GM12878 (cell line): ENCODE data around the gene OSCP1.

Experiments
- ASH2L ChIP-seq: fragments of 300-600, 200-600 bp; sonication (generic); IDR thresholded peaks from 2 replicates; pipeline ENCODE4 v1.6.1; 2017; ENCODE audit warnings: low read depth, mild to moderate bottlenecking, borderline replicate concordance
- CTCF ChIP-seq, 3 experiments: IDR thresholded peaks in 2 of 3; conservative IDR thresholded peaks in 1 of 3; 2 replicates each; pipeline ENCODE4 v1.5.1; 2011; ENCODE audit warnings: low read depth in 3 of 3, low read length in 3 of 3, mild to moderate bottlenecking in 3 of 3, control low read depth in 2 of 3, moderate library complexity in 2 of 3, inconsistent platforms in 1 of 3, mixed read lengths in 1 of 3; ENCODE audit not compliant: control insufficient read depth in 2 of 3, insufficient read depth in 1 of 3; ENCODE audit errors: extremely low read depth in 1 of 3
- E2F4 ChIP-seq: IDR thresholded peaks from 2 replicates; pipeline ENCODE4 v1.6.1; 2012; ENCODE audit warnings: low read depth, low read length, improper control_type of control experiment
- HDAC6 ChIP-seq: fragments of 200-600 bp; sonication (generic); IDR thresholded peaks from one replicate; pipeline ENCODE4 v1.8.0; 2017; ENCODE audit warnings: antibody characterized with exemption; ENCODE audit not compliant: unreplicated experiment
- NR2F1 ChIP-seq: fragments of 450-650 bp; conservative IDR thresholded peaks from 2 replicates; pipeline ENCODE4 v1.6.1; 2017; ENCODE audit warnings: mild to moderate bottlenecking
- POLR2AphosphoS2 ChIP-seq: IDR thresholded peaks from 2 replicates; pipeline ENCODE4 v1.6.1; 2011; ENCODE audit warnings: low read depth, mild to moderate bottlenecking, low read length, improper control_type of control experiment, moderate library complexity
- ZNF687 ChIP-seq: fragments of 450-650 bp; IDR thresholded peaks from 2 replicates; pipeline ENCODE4 v1.6.1; 2017; ENCODE audit warnings: mild to moderate bottlenecking, moderate library complexity
- ZSCAN29 ChIP-seq: fragments of 450-650 bp; IDR thresholded peaks from 2 replicates; pipeline ENCODE4 v1.6.1; 2017; ENCODE audit warnings: mild to moderate bottlenecking, moderate library complexity

- TF ChIP-seq ZSCAN29 (no peak), ASH2L (no peak), HDAC6 (no peak), E2F4 (no peak), CTCF (IDR thresholded peaks at IDR 0.05 in 2 of 3, conservative IDR thresholded peaks at IDR 0.05 in 1 of 3; ENCODE audit: control insufficient read depth in 2 of 3, extremely low read depth in 1 of 3, insufficient read depth in 1 of 3, low read depth in 3 of 3, low read length in 3 of 3) (no peak), POLR2AphosphoS2 (no peak), ZNF687 (no peak), NR2F1 (no peak)
Measured at GRCh38 chr1:36471830-36472641, 21.8 kb upstream of the OSCP1 start.
